ENCODE results near the gene ZNF93. TPM values are rescaled to one million over a fixed set of nuclear protein-coding genes. Genes with fewer than 3 reads are reported as not detected.
A peak's percentile ranks its signal among the peaks of the same experiment; 100 is the strongest.

ZNF93 gene
- total and polyA plus RNA-seq, 2 of the 13 experiments (the other 11 are each of a cell fraction or from before 2014, with no cell fraction given): 0.49 to 0.66 TPM

GRCh38 chr19:19865750-19866610 is 34.8 kb upstream of the ZNF93 start, which contains the start of gene ZNF253 (continued):
- no peak for TF ChIP-seq CTCF (CRISPR knock-in tag; IDR thresholded peaks at IDR 0.05)
- TF ChIP-seq ZNF75D (CRISPR knock-in tag; IDR thresholded peaks at IDR 0.05; ENCODE audit: borderline replicate concordance): no peak
- 0 out of 2 replicates have a peak, but pooled peaks have one; percentile 34 for TF ChIP-seq WIZ (CRISPR knock-in tag; IDR thresholded peaks at IDR 0.05)
- no peak for TF ChIP-seq JARID2 (CRISPR knock-in tag; IDR thresholded peaks at IDR 0.05; ENCODE audit: insufficient replicate concordance)
- TF ChIP-seq DMTF1 (CRISPR knock-in tag; IDR thresholded peaks at IDR 0.05): no peak; the same call in 1 of the 2 replicates
- no peak for TF ChIP-seq GLI4 (CRISPR knock-in tag; IDR thresholded peaks at IDR 0.05; ENCODE audit: borderline replicate concordance)
- TF ChIP-seq ATF6 (CRISPR knock-in tag; conservative IDR thresholded peaks at IDR 0.05): no peak
- no peak for TF ChIP-seq SATB2 (CRISPR knock-in tag; IDR thresholded peaks at IDR 0.05)
- no peak for TF ChIP-seq CREM (IDR thresholded peaks at IDR 0.05)
- no peak for TF ChIP-seq CREM (CRISPR knock-in tag; IDR thresholded peaks at IDR 0.05)
- TF ChIP-seq BRF2 (CRISPR knock-in tag; IDR thresholded peaks at IDR 0.05): no peak
- TF ChIP-seq ZNF775 (CRISPR knock-in tag; IDR thresholded peaks at IDR 0.05; ENCODE audit: borderline replicate concordance): no peak
- TF ChIP-seq NFE2L1 (CRISPR knock-in tag; IDR thresholded peaks at IDR 0.05; ENCODE audit: borderline replicate concordance): peak; percentile 29; the same call in 1 of the 2 replicates
- TF ChIP-seq KDM6A (CRISPR knock-in tag; IDR thresholded peaks at IDR 0.05; ENCODE audit: low read depth): no peak
- peak; percentile 20; the same call in 1 of the 2 replicates for TF ChIP-seq ETV5 (CRISPR knock-in tag; IDR thresholded peaks at IDR 0.05; ENCODE audit: borderline replicate concordance)
- peak; percentile 63 for TF ChIP-seq ZNF563 (CRISPR knock-in tag; IDR thresholded peaks at IDR 0.05)
- no peak for TF ChIP-seq FOXA1 (IDR thresholded peaks at IDR 0.05)
- no peak for TF ChIP-seq FOXA1 (CRISPR knock-in tag; IDR thresholded peaks at IDR 0.05)
- peak; percentile 75 for TF ChIP-seq BORCS8-MEF2B (CRISPR knock-in tag; IDR thresholded peaks at IDR 0.05)
- no peak for TF ChIP-seq ZBTB2 (CRISPR knock-in tag; IDR thresholded peaks at IDR 0.05; ENCODE audit: low read depth)
- no peak for TF ChIP-seq ZMYM2 (CRISPR knock-in tag; IDR thresholded peaks at IDR 0.05)

All from HepG2 (cell line).